GM19397 (cell line): ENCODE measurements around the gene ABHD2.
A peak's percentile ranks its signal among the peaks of the same experiment; 100 is the strongest.
"Not testable (repeated sequence)": the region's sequence is repeated elsewhere in the genome, so short reads cannot be mapped to it uniquely, and the experiment has no call there.

Source experiments
- ATAC-seq: cut with Tn5 transposase; IDR thresholded peaks from one replicate; pipeline ENCODE4 v1.9.1; 2021; ENCODE audit warnings: mild to moderate bottlenecking, moderate library complexity; ENCODE audit not compliant: unreplicated experiment

Gene ABHD2

DNA sequence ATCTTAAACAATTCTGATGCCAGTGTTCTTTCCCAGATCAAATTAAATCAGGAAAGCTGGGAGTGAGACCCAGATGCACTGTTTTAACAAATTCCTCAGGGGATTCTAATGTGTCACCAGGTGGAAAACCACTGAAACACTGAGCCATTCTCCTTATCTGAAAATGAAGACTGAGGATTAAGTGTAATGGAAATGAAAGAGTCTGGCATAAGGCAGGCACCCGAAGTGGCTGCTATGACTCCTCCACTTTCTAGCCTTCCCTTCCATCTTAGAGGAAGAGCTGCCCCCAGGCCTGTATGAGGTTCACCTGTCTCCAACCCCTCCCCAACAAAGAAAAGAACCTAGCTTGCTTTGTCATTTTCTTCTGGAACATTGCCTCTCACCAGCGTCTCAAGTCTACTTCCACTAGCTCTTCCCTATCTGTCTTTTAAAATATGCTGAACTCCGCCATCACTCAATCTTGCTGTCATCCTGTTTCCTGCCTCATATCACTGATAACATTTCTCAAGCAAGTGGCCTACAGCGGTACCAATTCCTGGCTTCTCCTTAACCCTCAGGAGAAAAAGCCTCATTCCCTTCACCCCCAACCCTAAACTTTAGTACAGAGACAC is 13.7 kb upstream of the ABHD2 start:
- no peak for ATAC-seq

GRCh38 chr15:89075101-89075640 is 13.1 kb upstream of the ABHD2 start:
- ATAC-seq: no peak

- no peak for ATAC-seq
These were observed 12.4 kb upstream of the ABHD2 start for GRCh38 chr15:89075846-89076245.

DNA sequence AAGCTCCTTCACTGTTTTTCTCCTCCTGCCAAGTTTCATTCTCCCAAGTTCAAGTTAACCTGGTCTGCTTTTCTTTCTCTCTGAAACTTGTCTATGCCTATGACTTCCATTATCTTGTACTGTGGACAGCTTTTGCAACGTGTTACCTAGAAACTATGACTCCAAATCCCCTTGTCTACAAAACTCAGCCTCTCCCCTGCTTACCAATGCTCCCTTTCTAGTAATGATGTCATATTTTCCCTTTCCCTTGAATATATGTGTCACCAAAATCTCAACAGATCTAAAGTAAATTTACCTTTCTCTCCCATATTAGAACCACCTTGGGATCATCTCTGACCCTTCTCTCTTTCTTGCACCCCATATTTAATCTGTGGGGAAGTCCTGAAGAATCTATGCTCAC is 10.5 kb upstream of the ABHD2 start:
- no peak for ATAC-seq

GRCh38 chr15:89078851-89079810 is 9.1 kb upstream of the ABHD2 start:
- no peak for ATAC-seq

- no peak for ATAC-seq
These were observed 6.4 kb upstream of the ABHD2 start for GRCh38 chr15:89081878-89082277.

DNA sequence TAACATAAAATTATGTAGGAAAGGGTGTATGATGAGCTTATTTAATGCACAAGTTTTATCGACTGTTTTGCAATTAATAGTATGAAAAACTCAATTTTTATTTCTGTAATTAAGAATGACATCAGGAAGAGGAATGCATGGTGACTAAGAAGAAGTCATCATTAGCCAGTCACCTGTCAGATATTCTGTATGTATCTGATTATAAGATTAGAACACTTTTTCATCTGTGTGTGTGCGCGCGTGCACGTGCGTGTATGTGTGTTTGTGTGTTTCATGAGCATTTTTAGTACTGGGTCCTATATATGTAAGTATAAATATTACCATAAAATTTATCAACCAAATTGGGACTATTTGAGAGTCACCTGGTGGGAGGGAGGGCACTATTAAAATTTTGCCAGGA is 5.0 kb upstream of the ABHD2 start:
- no peak for ATAC-seq

DNA sequence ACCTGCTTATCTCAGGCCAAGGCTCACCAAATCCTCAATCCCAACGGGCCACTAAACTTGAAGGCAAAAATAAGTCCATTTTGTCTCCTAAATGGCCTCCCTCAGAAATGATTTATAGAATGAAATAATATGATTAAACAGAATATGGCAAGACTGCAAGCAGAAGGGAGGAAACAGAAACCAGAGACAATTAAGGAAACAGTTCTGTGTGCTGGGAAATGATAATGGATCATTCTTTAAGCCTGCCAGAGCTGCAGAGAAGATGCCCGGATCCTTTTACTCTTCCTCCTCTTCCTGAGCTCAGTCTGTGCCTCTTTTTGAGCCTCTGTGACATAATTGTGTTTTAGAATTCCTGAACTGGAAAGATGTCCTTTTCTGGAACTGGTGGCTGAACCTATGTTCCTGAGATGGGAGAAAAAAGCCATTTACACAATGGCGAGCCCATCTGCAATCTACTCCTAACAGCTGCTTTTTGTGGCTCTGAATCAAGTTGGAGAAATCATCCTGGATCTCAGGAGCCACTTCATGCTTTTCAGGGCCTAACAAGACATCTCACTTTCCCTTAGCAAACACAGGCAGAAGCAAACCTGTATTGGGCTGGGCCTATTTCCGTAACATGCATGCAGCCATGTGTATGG is 2.8 kb upstream of the ABHD2 start:
- no peak for ATAC-seq

- ATAC-seq: not testable (repeated sequence)
These were observed 2.3 kb upstream of the ABHD2 start for GRCh38 chr15:89085933-89086332.

DNA sequence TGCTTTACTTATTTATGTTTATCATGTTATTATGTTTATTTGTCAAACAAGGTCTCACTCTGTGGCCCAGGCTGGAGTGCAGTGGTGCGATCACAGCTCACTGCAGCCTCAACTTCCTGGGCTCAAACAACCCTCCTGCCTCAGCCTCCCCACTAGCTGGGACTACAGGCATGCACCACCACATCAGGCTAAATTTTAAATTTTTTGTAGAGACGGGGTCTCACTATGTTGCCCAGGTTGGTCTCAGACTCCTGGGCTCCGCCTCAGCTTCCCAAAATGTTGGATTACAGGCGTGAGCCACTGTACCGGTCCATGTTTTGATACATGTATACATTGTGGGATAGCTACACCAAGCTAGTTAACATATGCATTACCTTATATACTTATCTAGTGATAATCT is 1.9 kb upstream of the ABHD2 start:
- ATAC-seq: not testable (repeated sequence)

DNA sequence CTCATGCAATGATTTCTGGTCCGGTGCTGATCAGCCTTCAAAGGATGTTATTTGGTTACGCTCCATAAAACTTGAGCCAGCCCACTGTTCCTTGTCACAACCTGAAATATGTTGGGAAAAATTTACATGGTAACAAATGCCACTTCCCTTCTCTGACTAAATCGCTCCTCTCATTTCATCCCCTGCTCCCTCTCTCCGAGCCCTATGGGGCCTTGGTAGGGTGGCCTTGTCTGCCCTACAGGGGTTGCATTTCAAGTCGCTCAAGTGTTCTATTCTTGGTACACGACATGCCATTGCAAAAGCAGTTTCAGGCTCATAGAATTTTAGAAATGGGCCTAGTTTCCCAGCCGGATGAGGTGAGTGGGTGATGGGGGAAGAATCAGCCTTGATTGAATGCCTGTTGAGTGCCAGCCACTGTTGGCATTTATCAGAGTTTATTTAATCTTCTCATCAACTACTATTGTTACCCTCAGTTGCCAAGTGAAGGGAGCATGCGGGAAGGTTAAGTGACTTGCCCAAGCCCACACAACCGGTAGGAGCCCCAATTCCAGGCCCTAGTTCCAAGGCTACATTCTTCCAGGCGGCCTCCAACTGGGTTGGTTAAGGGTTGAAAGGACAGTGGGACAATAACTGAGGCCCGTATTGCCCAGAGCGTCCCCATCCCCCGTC is 961 bp upstream of the ABHD2 start:
- ATAC-seq: no peak

GRCh38 chr15:89088605-89089315 is 504 bp downstream of the ABHD2 start:
- ATAC-seq: peak; percentile 12

- ATAC-seq: no peak
These were observed 1.3 kb downstream of the ABHD2 start for GRCh38 chr15:89089316-89090230.

DNA sequence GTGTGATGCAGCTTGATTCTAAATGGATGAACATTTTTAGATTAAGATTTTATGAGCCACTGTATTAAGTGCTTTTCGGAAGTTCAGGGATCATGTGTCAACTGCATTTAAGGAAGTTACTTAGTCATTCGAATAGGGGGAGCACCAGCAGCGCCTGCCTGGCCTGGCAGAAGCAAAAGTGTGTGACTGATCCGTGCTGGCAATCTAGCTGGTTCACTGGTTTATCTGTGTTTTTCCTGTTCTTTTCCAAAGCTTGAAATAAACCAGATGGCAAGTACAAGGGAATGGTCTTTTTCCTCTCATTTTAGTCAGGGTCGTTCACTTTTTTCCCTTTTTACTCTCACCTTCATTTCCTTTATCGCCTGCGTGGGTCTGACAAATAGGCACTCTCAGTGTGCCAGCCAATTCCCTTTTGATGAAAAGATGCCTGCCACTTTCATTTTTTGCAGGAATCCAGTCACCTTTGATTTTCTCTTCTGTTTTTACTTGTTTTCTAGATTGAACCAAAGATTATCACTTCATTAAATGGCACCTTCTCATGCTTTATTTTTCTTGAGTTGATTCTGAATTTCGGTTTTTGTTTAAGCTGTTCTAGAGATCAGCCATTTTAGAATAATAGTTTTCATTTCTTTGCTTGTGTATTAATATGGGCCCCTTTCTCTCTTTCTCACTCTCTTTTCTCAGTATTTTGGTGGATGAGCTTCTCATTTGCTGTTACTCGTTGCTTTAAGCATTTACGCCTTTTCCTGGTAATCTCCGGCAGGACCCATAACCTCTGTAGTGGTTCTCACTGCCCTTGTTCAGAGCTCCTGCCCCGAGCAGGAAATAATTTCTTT is 2.8 kb downstream of the ABHD2 start:
- ATAC-seq: no peak

- ATAC-seq: no peak
These were observed 3.5 kb downstream of the ABHD2 start for GRCh38 chr15:89091627-89092220.

GRCh38 chr15:89093509-89093908 is 5.3 kb downstream of the ABHD2 start:
- no peak for ATAC-seq

DNA sequence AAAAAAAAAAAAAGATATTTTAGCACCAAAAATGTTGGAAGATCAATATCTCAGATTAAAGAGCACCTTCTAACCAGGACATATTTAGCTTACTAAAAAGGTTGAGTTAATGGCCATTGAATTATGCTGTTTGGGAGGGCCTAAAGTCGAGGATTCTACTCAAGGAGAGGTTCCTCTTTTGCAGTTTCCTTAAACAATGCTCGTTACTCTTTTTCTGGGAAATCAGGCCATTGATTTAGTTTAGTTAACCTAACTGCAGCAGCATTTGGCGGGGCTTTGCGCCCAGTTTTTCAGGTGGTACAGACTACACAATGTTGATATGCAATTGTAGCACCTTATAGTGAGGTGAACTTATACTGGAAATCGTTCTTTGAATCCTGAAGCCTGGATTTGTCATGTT is 6.8 kb downstream of the ABHD2 start:
- no peak for ATAC-seq

- no peak for ATAC-seq
These were observed 7.3 kb downstream of the ABHD2 start for GRCh38 chr15:89095556-89095955.
